Measurements from ENCODE around the gene GTPBP6. TPM values are rescaled to one million over a fixed set of nuclear protein-coding genes. Genes with fewer than 3 reads are reported as not detected.

The GTPBP6 gene
- polyA plus RNA-seq, 1 of the 3 experiments (the other 2 are of a cell fraction), result 47.3 TPM

- Histone ChIP-seq H3F3A (replicated peaks; ENCODE audit: insufficient read depth) (peaks cover 12% of the 10 kb centered on the region), H3K36me3 (replicated peaks in 1 of 2; ENCODE audit: control insufficient read depth in 1 of 2, insufficient read depth in 2 of 2, low read length in 1 of 2) (peaks cover 6 to 10% of the 10 kb centered on the region in 2 experiments), H3K4me2 (no peak overlapping the region), H3K27ac (ENCODE audit: low read depth in 2 of 2, low read length in 1 of 2) (no peak overlapping the region), H3K9me2 (no peaks in the 10 kb centered on the region), H3K27me3 (ENCODE audit: insufficient read depth) (no peaks in the 10 kb centered on the region), H4K20me1 (ENCODE audit: insufficient read depth) (no peaks in the 10 kb centered on the region), H3K4me1 (ENCODE audit: control insufficient read depth in 1 of 2, insufficient read depth in 2 of 2, low read depth in 1 of 2, low read length in 1 of 2) (no peaks in the 10 kb centered on the region), H3K79me2 (ENCODE audit: insufficient read depth) (no peaks in the 10 kb centered on the region), H3K9me3 (no peaks in the 10 kb centered on the region), H3K9ac (no peak overlapping the region), H2AFZ (ENCODE audit: low read depth) (no peak overlapping the region), H3K4me3 (ENCODE audit: low read depth in 2 of 2, low read length in 1 of 2) (no peak overlapping the region)
- WGBS (ENCODE audit: low lambda C conversion rate), result 91% methylated on average over 8 of the region's 8 CpGs
- no peak for DNase-seq
- no peak for TF ChIP-seq SIN3A (IDR thresholded peaks at IDR 0.05; ENCODE audit: borderline replicate concordance, low read depth, low read length)
- TF ChIP-seq, protein P1, sequence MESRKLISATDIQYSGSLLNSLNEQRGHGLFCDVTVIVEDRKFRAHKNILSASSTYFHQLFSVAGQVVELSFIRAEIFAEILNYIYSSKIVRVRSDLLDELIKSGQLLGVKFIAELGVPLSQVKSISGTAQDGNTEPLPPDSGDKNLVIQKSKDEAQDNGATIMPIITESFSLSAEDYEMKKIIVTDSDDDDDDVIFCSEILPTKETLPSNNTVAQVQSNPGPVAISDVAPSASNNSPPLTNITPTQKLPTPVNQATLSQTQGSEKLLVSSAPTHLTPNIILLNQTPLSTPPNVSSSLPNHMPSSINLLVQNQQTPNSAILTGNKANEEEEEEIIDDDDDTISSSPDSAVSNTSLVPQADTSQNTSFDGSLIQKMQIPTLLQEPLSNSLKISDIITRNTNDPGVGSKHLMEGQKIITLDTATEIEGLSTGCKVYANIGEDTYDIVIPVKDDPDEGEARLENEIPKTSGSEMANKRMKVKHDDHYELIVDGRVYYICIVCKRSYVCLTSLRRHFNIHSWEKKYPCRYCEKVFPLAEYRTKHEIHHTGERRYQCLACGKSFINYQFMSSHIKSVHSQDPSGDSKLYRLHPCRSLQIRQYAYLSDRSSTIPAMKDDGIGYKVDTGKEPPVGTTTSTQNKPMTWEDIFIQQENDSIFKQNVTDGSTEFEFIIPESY (IDR thresholded peaks at IDR 0.05; ENCODE audit: borderline replicate concordance, low read depth), result no peak
- no peak for TF ChIP-seq USF2 (IDR thresholded peaks at IDR 0.05; ENCODE audit: borderline replicate concordance, low read depth, low read length)
- TF ChIP-seq CTCF (IDR thresholded peaks at IDR 0.05), result no peak
- no peak for TF ChIP-seq RCOR1 (IDR thresholded peaks at IDR 0.05; ENCODE audit: low read length)
- TF ChIP-seq ELF1 (IDR thresholded peaks at IDR 0.05), result no peak
- no peak for TF ChIP-seq TAF1 (IDR thresholded peaks at IDR 0.05; ENCODE audit: borderline replicate concordance, low read depth, low read length)
- POLR2A ChIA-PET, result no interaction called here
- CTCF ChIA-PET, result no interaction called here
These were observed 18.3 kb downstream of the GTPBP6 start for GRCh38 chrX:300334-300733.

DNA sequence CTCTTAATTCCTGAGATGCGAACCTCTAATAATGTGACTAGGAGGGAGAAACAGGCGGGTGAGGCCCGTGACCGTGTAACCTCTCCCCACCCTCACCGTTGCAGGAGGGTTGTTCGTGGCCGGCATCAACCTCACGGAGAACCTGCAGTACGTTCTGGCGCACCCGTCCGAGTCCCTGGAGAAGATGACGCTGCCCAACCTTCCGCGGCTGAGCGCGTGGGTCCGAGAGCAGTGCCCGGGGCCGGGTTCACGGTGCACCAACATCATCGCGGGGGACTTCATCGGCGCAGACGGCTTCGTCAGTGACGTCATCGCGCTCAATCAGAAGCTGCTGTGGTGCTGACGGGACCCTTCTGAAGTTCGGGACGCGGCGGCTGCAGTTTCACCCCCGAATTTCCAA, 19.6 kb downstream of the GTPBP6 start:
- Histone ChIP-seq H3K4me2 (no peak overlapping the region), H4K20me1 (ENCODE audit: insufficient read depth) (no peaks in the 10 kb centered on the region), H3K9me2 (no peaks in the 10 kb centered on the region), H3K36me3 (replicated peaks in 1 of 2; ENCODE audit: control insufficient read depth in 1 of 2, insufficient read depth in 2 of 2, low read length in 1 of 2) (peaks cover 6% of the 10 kb centered on the region in 2 experiments), H3K9me3 (no peaks in the 10 kb centered on the region), H3K27ac (ENCODE audit: low read depth in 2 of 2, low read length in 1 of 2) (no peak overlapping the region), H2AFZ (ENCODE audit: low read depth) (no peak overlapping the region), H3K4me1 (ENCODE audit: control insufficient read depth in 1 of 2, insufficient read depth in 2 of 2, low read depth in 1 of 2, low read length in 1 of 2) (no peaks in the 10 kb centered on the region), H3K79me2 (ENCODE audit: insufficient read depth) (no peaks in the 10 kb centered on the region), H3K4me3 (ENCODE audit: low read depth in 2 of 2, low read length in 1 of 2) (no peak overlapping the region), H3K27me3 (ENCODE audit: insufficient read depth) (no peaks in the 10 kb centered on the region), H3K9ac (no peak overlapping the region), H3F3A (replicated peaks; ENCODE audit: insufficient read depth) (peaks cover 6% of the 10 kb centered on the region)
- no peak for DNase-seq
- 96% methylated on average over 29 of the region's 36 CpGs for WGBS (ENCODE audit: low lambda C conversion rate)
- ChIA-PET CTCF (no interaction called here), POLR2A (no interaction called here)
- no peak for TF ChIP-seq TEAD4 (IDR thresholded peaks at IDR 0.05; ENCODE audit: borderline replicate concordance, insufficient read depth)
- no peak for TF ChIP-seq GABPA (IDR thresholded peaks at IDR 0.05; ENCODE audit: low read depth)
- TF ChIP-seq, protein P2, sequence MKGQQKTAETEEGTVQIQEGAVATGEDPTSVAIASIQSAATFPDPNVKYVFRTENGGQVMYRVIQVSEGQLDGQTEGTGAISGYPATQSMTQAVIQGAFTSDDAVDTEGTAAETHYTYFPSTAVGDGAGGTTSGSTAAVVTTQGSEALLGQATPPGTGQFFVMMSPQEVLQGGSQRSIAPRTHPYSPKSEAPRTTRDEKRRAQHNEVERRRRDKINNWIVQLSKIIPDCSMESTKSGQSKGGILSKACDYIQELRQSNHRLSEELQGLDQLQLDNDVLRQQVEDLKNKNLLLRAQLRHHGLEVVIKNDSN (IDR thresholded peaks at IDR 0.05; ENCODE audit: borderline replicate concordance, low read depth), result no peak
